Dermis microvascular lymphatic vessel endothelial cell (primary cell): ENCODE measurements around the gene SLC50A1. TPM values are rescaled to one million over a fixed set of nuclear protein-coding genes. Genes with fewer than 3 reads are reported as not detected.

Source experiments
- DNase-seq, 2 donors: peaks; one replicate each; pipeline versions ENCODE4 v3.0.0 to v3.0.0-alpha.2; 2010; ENCODE audit warnings: low read depth in 2 of 2
- total RNA-seq: library from RNA; depleted of rRNA; stranded (reverse); fragments of >200 nt; gene quantifications from 2 replicates; pipeline ENCODE4 v1.2.1, GENCODE V29; 2014

SLC50A1 gene
- total RNA-seq, 1 donor from 2014 or later = 48.5 TPM

GRCh38 chr1:155183775-155184221 lies 48.1 kb downstream of the SLC50A1 start:
- DNase-seq = no peak

GRCh38 chr1:155184351-155184811 lies 48.7 kb downstream of the SLC50A1 start:
- DNase-seq = no peak

- DNase-seq = no peak
Observed at GRCh38 chr1:155184835-155185782, 49.5 kb downstream of the SLC50A1 start.

GRCh38 chr1:155185783-155186066 lies 50.1 kb downstream of the SLC50A1 start:
- no peak for DNase-seq

GRCh38 chr1:155186067-155186793 lies 50.6 kb downstream of the SLC50A1 start:
- no peak for DNase-seq

GRCh38 chr1:155186794-155187455 lies 51.3 kb downstream of the SLC50A1 start:
- no peak for DNase-seq

- no peak for DNase-seq
Observed at GRCh38 chr1:155187456-155187891, 51.8 kb downstream of the SLC50A1 start.

- no peak for DNase-seq
Observed at GRCh38 chr1:155188268-155188667, 52.6 kb downstream of the SLC50A1 start.

Other genes starting within 250 kb of the SLC50A1 start
- 8.6 and 12.0 TPM in 2 replicates for gene PMVK, start 199.1 kb upstream of the SLC50A1 start, total RNA-seq
- 83.6 and 101 TPM in 2 replicates for gene PBXIP1, start 179.8 kb upstream of the SLC50A1 start, total RNA-seq
- gene PYGO2, start 174.1 kb upstream of the SLC50A1 start, total RNA-seq = 6.6 and 12.6 TPM in 2 replicates
- 217 and 297 TPM in 2 replicates for gene SHC1, start 165.1 kb upstream of the SLC50A1 start, total RNA-seq
- 63.2 and 73.7 TPM in 2 replicates for gene CKS1B, start 161.2 kb upstream of the SLC50A1 start, total RNA-seq
- gene FLAD1, start 152.5 kb upstream of the SLC50A1 start, total RNA-seq = 17.1 and 21.5 TPM in 2 replicates
- 0.13 and 0.38 TPM in 2 replicates for gene LENEP, start 142.3 kb upstream of the SLC50A1 start, total RNA-seq
- 6.3 and 10.6 TPM in 2 replicates for gene ZBTB7B, start 133.1 kb upstream of the SLC50A1 start, total RNA-seq
- gene DCST2, start 102.1 kb upstream of the SLC50A1 start, total RNA-seq = under 0.01 and 0.13 TPM in 2 replicates
- gene DCST1, start 102.0 kb upstream of the SLC50A1 start, total RNA-seq = not detected in 2 replicates
- gene ADAM15, start 84.5 kb upstream of the SLC50A1 start, total RNA-seq = 176 and 178 TPM in 2 replicates
- 12.2 and 17.4 TPM in 2 replicates for gene EFNA4, start 72.1 kb upstream of the SLC50A1 start, total RNA-seq
- gene EFNA3, start 57.0 kb upstream of the SLC50A1 start, total RNA-seq = 1.3 and 1.6 TPM in 2 replicates
- gene EFNA1, start 8.0 kb upstream of the SLC50A1 start, total RNA-seq = 132 and 215 TPM in 2 replicates
- 24.7 and 40.4 TPM in 2 replicates for gene DPM3, start 4.7 kb downstream of the SLC50A1 start, total RNA-seq
- 126 and 157 TPM in 2 replicates for gene KRTCAP2, start 37.5 kb downstream of the SLC50A1 start, total RNA-seq
- 1.8 and 1.9 TPM in 2 replicates for gene TRIM46, start 38.0 kb downstream of the SLC50A1 start, total RNA-seq
- gene THBS3, start 72.0 kb downstream of the SLC50A1 start, total RNA-seq = 11.0 and 19.5 TPM in 2 replicates
- 32.7 and 36.1 TPM in 2 replicates for gene MTX1, start 72.8 kb downstream of the SLC50A1 start, total RNA-seq
- 3.0 and 4.2 TPM in 2 replicates for gene ENTREP3, start 119.6 kb downstream of the SLC50A1 start, total RNA-seq
- gene SCAMP3, start 126.5 kb downstream of the SLC50A1 start, total RNA-seq = 24.8 and 46.4 TPM in 2 replicates
- 13.6 and 23.4 TPM in 2 replicates for gene CLK2, start 137.7 kb downstream of the SLC50A1 start, total RNA-seq
- 0.38 and 0.51 TPM in 2 replicates for gene HCN3, start 141.6 kb downstream of the SLC50A1 start, total RNA-seq
- under 0.01 TPM in 1 of 2 replicates, not detected in the other for gene PKLR, start 165.6 kb downstream of the SLC50A1 start, total RNA-seq
- gene FDPS, start 173.0 kb downstream of the SLC50A1 start, total RNA-seq = 401 and 490 TPM in 2 replicates
- 10.1 and 10.9 TPM in 2 replicates for gene RUSC1, start 185.0 kb downstream of the SLC50A1 start, total RNA-seq